Hypothalamus (tissue), 51 donors: Measurements from ENCODE around the gene INSIG1.

Experiments used
- DNase-seq, 51 donors: peaks; one replicate each; lab custom pipeline; 2025; lab: John Stamatoyannopoulos, UW

Gene INSIG1

GRCh38 chr7:155324012-155324917, 26.6 kb downstream of the INSIG1 start:
- DNase-seq, result no peak

DNA sequence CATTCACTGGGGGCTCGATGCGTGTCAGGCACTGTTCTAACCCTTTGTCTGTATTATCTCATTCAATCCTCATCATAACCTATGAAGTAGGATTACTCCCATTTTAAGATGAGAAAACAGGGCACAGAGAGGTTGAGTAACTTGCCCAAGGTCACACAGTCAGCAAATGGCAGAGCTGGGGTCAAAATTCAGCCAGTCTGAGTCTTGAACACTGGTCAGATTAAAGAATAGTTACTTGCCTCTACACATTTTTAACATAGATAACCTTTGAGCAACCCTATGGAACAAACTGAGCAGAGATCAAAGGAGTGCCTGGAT, 27.2 kb downstream of the INSIG1 start:
- no peak for DNase-seq

DNA sequence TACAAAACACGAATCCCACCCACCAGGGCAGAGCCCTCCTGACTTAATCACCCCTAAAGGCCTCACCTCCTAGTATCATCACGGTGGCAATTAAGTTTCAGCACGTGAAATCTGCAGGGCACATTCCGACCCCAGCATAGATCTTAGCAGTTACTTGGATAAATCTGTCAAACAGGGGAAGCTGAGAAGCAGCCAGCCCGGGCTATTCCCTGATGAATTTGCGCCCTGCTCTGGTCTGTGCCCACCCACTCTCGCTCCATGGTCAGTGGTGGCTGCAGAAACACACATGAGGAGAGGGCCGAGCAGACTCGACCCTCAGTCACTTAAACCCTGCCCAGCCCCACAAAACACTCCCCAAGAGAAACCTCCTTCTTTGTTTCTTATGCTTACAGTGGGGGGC, 28.7 kb downstream of the INSIG1 start:
- DNase-seq, result no peak

DNA sequence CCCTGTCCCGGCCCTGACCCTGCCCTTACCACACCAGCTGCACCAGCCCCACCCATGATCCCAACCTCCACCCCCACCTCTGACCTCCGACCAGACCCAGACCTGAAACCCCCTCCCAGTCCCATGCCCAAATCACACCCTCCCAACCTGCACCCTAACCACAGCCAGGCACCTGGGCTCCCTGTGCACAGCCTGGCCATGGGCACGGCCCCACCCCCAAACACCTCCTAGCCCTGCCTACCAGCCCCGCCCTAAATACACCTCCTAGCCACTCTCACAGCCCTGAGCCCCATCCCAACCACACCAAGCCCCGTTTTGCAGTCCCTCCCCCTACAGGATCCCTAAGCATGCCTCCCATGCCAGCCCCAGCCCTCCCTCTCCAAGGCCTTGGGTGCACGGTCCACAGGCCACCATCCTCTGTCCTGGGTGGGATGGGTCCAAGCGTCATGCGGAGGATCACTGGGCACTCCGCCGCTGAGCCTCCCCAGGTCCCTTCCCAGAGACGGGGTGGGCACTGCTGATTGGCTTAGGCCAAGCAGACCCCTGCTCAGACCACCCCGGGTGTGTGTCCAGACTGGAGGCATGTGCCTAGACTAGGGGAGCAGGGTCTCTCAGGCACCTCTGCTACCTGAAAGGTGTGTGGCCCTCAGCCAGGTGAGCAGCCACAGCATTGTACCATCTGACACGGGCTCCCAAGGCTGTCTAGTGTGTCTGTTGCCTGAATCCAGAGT, 30.1 kb downstream of the INSIG1 start:
- DNase-seq, result no peak

GRCh38 chr7:155329225-155329624, 31.5 kb downstream of the INSIG1 start:
- no peak for DNase-seq

GRCh38 chr7:155331396-155331795, 33.7 kb downstream of the INSIG1 start:
- no peak for DNase-seq

DNA sequence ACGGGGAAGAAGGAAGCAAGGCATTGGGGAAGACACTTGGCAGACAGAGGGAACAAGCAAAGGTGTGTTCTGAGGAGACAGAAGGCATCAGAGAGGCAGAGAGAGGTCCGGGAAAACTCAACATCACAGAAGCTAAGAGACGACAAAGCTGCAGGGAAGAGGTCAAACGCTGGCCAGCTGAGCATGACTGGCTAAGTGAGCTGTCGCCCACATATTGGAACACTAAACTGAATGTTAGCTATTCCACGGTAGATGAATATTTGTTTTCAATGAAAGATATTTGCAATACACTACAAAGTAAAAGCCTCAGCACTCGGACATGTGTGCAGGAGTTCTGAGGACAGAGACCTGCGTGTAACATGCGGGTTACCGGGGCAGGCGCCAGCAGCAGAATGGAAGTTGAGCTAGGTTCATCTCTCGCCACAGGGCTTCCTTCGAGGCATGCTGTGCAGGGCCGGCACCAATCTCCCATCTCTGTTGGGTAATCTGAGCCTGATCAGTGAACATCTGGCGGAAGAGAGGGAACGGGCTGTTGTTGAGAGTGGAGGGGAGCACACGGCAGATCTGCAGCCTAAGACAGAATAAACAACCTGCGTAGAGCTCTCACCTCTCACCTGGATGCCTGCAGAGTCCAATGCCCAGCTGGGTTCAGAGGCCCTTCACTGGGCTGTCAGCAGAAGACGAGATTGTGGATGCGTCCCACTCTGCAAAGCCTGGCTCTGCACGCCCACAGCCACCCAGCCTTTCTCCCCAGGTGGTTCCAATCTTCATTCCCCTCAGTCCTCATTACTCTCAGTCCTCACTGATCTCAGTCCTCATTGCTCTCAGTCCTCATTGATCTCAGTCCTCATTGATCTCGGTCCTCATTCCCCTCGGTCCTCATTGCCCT, 35.9 kb downstream of the INSIG1 start:
- no peak for DNase-seq

GRCh38 chr7:155336812-155337602, 39.3 kb downstream of the INSIG1 start:
- DNase-seq, result no peak

- DNase-seq, result no peak
These were observed 40.4 kb downstream of the INSIG1 start for GRCh38 chr7:155337946-155338631.

DNA sequence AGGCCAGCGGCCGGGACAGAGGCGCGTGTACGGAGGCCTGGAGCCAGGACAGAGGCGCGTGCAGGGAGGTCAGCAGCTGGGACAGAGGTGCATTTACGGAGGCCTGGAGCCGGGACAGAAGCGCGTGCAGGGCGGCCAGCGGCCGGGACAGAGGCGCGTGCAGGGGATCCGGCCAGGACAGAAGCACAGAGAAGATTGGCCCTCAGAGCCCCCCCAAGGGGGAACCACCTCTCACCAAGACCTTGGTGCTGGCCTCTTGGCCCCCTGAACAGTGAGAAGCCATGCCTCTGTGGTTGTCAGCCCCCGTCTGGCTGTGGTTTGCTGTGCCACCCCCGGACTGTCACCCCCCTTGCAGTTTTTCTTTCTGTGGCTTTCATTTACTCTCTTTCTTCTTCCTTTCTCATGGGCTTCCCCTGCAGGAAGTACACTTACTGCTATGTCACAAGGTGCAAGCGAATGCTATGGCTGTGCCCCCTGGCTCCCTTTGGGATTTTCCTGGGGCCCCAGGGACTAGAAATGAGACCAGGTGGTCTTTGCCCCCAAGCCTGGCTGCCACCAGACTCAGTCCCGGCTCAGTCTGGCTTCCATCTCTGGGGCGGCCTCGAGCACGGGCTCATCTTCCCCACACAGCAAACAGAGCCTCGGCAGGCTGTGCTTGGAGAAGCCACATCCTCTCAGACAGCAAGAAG, 41.1 kb downstream of the INSIG1 start:
- DNase-seq, result no peak

- DNase-seq, result no peak
These were observed 41.8 kb downstream of the INSIG1 start for GRCh38 chr7:155339474-155339873.

DNA sequence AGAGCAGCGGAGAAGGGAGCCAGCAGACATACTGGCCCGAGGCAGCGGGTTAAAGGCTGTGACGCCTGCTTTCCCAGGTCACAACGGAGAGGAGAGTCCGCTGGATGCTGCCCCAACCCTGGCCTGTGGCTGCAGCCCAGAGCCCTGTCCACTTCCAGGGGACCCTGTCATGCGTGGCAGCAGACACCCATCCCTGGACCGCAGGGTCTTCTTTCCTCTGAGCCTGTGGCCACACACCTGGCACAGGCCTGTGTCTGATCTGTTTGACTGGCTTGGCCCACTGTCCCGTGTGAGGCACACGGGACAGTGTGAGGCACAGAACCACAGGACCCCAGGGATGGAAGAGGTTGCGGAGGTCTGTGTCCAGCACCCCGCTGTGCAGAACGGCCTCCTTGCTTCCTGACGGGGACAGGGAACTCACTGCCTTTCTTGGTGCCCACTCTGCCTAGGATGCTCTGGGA, 42.4 kb downstream of the INSIG1 start:
- DNase-seq, result no peak

DNA sequence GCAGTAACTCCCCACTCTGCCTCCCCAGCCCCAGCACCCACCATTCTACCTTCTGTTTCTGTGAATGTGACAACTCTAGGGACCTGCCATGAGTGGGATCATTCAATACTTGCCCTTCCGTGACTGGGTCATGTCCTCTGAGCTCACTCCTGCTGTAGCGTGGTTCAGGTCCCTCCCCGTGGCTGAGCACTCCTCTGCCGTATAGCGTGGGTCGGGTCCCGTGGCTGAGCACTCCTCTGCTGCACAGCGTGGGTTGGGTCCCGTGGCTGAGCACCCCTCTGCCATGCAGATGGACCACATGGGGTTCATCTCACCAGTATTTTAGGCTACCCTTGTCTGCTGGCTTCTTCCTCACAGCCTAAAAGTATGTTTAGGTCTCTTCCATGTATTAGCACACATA, 43.0 kb downstream of the INSIG1 start:
- DNase-seq, result no peak

GRCh38 chr7:155341463-155341983, 43.8 kb downstream of the INSIG1 start:
- no peak for DNase-seq

DNA sequence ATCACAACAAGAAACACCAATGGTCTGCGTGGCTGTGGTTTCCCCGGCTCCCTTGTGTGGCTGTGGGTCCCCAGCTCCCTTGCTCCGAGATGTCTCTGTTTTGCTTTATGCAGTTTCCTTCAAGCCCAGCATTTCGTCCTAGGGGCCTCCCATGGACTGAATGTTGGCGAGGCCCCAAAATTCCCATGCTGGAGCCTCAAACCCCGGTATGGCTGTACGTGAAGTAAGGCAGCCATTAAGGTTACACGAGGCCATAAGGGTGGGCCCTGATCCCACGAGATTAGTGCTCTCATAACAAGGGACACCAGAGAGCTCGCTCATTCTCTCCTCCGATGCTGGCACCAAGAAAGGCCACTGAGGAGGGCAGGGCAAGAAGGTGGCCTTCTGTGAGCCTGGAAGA, 44.6 kb downstream of the INSIG1 start:
- no peak for DNase-seq

DNA sequence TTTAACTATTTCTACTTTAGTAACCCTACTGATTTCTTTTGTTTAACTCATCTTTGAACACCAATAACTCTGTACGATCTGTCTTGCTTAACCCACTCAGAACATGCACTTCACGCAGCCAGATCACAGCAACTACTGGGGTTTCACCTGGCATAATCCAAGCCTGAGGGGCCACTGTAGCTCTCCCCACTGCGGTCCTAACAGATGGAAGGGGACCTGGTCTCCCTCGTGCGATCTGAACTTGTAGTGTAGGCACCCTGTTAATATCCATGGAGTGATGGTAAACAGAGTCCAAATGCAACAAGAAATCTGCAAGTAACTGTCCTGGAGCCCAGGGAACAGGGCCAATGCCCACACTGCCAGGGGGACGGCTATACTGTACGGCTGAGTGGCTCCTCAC, 45.5 kb downstream of the INSIG1 start:
- DNase-seq, result no peak

GRCh38 chr7:155343661-155344121, 46.0 kb downstream of the INSIG1 start:
- no peak for DNase-seq

GRCh38 chr7:155344270-155344617, 46.6 kb downstream of the INSIG1 start:
- no peak for DNase-seq
